SU-DHL-6 (cell line): Measurements from ENCODE around the gene ANKRD22.

Experiments used
- H2AFZ ChIP-seq: fragments of 200-600 bp; sonication (generic); 2 replicates; pipeline ENCODE4 v1.6.1; 2014; ENCODE audit warnings: low read depth, mild to moderate bottlenecking, moderate library complexity, mixed read lengths, antibody characterized with exemption, low read length; ENCODE audit not compliant: severe bottlenecking
- H3F3A ChIP-seq: fragments of 200-600 bp; shearing (Covaris generic); 2 replicates; pipeline ENCODE4 v1.6.0; 2016; ENCODE audit warnings: antibody characterized with exemption, mild to moderate bottlenecking; ENCODE audit not compliant: insufficient read depth
- H3K27ac ChIP-seq: fragments of 200-600 bp; sonication (generic); 2 replicates; pipeline ENCODE4 v1.5.1; 2016; ENCODE audit warnings: low read depth, mild to moderate bottlenecking, low read length, moderate library complexity, mixed read lengths
- H3K27me3 ChIP-seq: fragments of 200-600 bp; sonication (generic), shearing (Covaris generic); 2 replicates; pipeline ENCODE4 v1.6.0; 2014; ENCODE audit warnings: mild to moderate bottlenecking, low read length
- H3K36me3 ChIP-seq: fragments of 200-600 bp; sonication (generic); 2 replicates; pipeline ENCODE4 v1.6.1; 2014; ENCODE audit warnings: mild to moderate bottlenecking, low read length, mixed read lengths
- H3K4me2 ChIP-seq: fragments of 300-600, 200-600 bp; shearing (Covaris generic), sonication (generic); 2 replicates; pipeline ENCODE4 v1.6.0; 2014; ENCODE audit warnings: low read length, low read depth, mild to moderate bottlenecking; ENCODE audit not compliant: poor library complexity, severe bottlenecking
- H3K4me3 ChIP-seq: fragments of 200-600 bp; sonication (generic); 2 replicates; pipeline ENCODE4 v1.5.1; 2014; ENCODE audit warnings: antibody characterized with exemption, low read length, mild to moderate bottlenecking, mixed read lengths; ENCODE audit not compliant: insufficient read depth, poor library complexity, severe bottlenecking
- H3K79me2 ChIP-seq: fragments of 200-600 bp; sonication (generic); 2 replicates; pipeline ENCODE4 v1.6.1; 2014; ENCODE audit warnings: mild to moderate bottlenecking, low read length, moderate library complexity; ENCODE audit not compliant: insufficient read depth
- H3K9ac ChIP-seq: fragments of 200-600 bp; sonication (generic); 2 replicates; pipeline ENCODE4 v1.7.0; 2014; ENCODE audit warnings: mild to moderate bottlenecking, low read length
- H3K9me2 ChIP-seq: fragments of 200-600 bp; sonication (generic); replicated peaks from 2 replicates; pipeline ENCODE4 v1.6.1; 2014; ENCODE audit warnings: low read length; ENCODE audit not compliant: insufficient read depth
- H3K9me3 ChIP-seq: fragments of 200-600 bp; sonication (generic); 2 replicates; pipeline ENCODE4 v1.6.1; 2014; ENCODE audit warnings: low read length, mixed read lengths; ENCODE audit not compliant: insufficient read depth
- H4K20me1 ChIP-seq: fragments of 200-600 bp; sonication (generic); 2 replicates; pipeline ENCODE4 v1.6.1; 2014; ENCODE audit warnings: low read depth, mild to moderate bottlenecking, antibody characterized with exemption, low read length, moderate library complexity, mixed read lengths
- EZH2phosphoT487 ChIP-seq: fragments of 200-600 bp; sonication (generic), shearing (Covaris generic); conservative IDR thresholded peaks from 2 replicates; pipeline ENCODE4 v1.6.1; 2018; ENCODE audit warnings: mild to moderate bottlenecking, antibody characterized with exemption, low read length, moderate library complexity, mixed read lengths
- TF ChIP-seq, protein P1 (sequence below): fragments of 200-600 bp; sonication (generic); IDR thresholded peaks from one replicate; pipeline ENCODE4 v1.5.1; 2017; ENCODE audit warnings: antibody characterized with exemption, mild to moderate bottlenecking, low read length, moderate library complexity; ENCODE audit not compliant: insufficient read depth, poor library complexity, severe bottlenecking

ANKRD22 gene

DNA sequence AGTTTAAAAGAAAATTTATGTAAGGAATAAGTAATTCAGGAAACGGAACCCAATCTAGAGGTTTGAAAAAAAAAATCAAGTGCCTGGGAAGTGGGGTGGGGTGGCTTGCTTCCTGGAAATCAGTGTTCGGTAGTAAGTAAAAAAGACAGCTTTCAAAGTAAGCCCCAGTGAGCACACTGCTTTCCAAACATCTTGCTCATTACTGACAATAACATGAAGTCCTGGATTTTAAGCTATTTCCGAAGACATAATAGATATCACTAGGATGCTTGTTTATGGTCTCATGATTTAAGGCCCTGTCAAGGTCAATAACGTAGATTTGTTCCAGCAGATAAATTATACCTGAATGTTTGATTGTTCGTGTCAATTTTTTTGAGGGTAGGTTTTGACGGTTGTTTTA, 29.7 kb upstream of the ANKRD22 start:
- no peaks in the 10 kb centered on the region for H3K9me2 ChIP-seq
- peaks cover 31% of the 10 kb centered on the region; the same call in 1 of the 2 replicates for H3K79me2 ChIP-seq
- H3K9ac ChIP-seq: peak overlapping the region; percentile 73
- H3F3A ChIP-seq: peaks cover 13% of the 10 kb centered on the region
- TF ChIP-seq, protein P1, sequence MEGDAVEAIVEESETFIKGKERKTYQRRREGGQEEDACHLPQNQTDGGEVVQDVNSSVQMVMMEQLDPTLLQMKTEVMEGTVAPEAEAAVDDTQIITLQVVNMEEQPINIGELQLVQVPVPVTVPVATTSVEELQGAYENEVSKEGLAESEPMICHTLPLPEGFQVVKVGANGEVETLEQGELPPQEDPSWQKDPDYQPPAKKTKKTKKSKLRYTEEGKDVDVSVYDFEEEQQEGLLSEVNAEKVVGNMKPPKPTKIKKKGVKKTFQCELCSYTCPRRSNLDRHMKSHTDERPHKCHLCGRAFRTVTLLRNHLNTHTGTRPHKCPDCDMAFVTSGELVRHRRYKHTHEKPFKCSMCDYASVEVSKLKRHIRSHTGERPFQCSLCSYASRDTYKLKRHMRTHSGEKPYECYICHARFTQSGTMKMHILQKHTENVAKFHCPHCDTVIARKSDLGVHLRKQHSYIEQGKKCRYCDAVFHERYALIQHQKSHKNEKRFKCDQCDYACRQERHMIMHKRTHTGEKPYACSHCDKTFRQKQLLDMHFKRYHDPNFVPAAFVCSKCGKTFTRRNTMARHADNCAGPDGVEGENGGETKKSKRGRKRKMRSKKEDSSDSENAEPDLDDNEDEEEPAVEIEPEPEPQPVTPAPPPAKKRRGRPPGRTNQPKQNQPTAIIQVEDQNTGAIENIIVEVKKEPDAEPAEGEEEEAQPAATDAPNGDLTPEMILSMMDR: no peak
- TF ChIP-seq EZH2phosphoT487: no peak
- H3K36me3 ChIP-seq: no peaks in the 10 kb centered on the region
- no peaks in the 10 kb centered on the region for H3K27me3 ChIP-seq
- no peaks in the 10 kb centered on the region for H4K20me1 ChIP-seq
- H3K4me3 ChIP-seq: peak overlapping the region; percentile 79
- H2AFZ ChIP-seq: peak overlapping the region; percentile 86
- H3K27ac ChIP-seq: peak overlapping the region; percentile 80
- peak overlapping the region; percentile 95 for H3K4me2 ChIP-seq
- no peaks in the 10 kb centered on the region for H3K9me3 ChIP-seq

DNA sequence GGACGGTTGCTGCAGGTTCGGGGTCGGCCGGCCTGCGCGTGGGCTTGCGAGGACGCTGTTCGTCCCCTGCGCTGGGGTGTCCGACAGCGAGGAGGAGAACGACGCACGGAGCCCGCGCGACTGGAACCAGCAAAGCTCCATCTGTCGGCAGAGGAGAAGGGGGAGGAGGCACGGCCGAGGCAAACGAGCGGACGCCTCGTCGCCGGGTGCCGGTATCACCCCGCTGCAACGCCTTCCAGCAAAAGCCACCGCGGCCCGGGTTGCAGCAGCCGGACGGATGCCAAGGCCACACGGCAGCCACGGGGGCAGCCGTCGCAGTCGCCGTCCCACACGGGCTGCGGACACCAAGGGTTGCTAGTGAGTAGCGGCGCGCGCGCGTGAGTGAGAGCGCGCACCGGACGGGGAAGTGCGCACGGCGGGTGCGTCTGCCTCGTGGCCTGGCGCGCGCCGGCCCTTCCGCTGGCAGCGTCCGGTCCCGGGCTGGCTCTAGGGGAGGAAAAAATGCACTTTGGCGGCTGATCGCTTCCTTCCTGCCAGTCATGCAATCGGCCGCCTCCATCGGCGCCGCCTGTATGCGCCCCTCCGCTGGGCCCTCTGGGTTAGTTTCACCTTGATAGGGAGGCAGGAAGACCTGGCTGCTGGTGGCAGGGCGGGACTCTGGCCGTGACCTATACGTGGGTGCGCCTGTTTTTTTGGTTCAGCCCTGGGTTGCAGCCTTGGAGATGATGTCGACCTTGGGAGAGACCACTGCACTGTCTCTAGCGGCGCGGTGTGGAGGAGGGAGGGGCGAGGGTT, 28.8 kb upstream of the ANKRD22 start:
- H2AFZ ChIP-seq: peak overlapping the region; percentile 86
- H4K20me1 ChIP-seq: no peaks in the 10 kb centered on the region
- no peaks in the 10 kb centered on the region for H3K27me3 ChIP-seq
- peak overlapping the region; percentile 79 for H3K4me3 ChIP-seq
- no peaks in the 10 kb centered on the region for H3K36me3 ChIP-seq
- peaks cover 13% of the 10 kb centered on the region for H3F3A ChIP-seq
- peak overlapping the region; percentile 73 for H3K9ac ChIP-seq
- peak overlapping the region; percentile 80 for H3K27ac ChIP-seq
- peaks cover 27% of the 10 kb centered on the region; the same call in 1 of the 2 replicates for H3K79me2 ChIP-seq
- TF ChIP-seq EZH2phosphoT487: no peak
- TF ChIP-seq, protein P1: no peak
- H3K4me2 ChIP-seq: peak overlapping the region; percentile 95
- H3K9me3 ChIP-seq: no peaks in the 10 kb centered on the region
- no peaks in the 10 kb centered on the region for H3K9me2 ChIP-seq

DNA sequence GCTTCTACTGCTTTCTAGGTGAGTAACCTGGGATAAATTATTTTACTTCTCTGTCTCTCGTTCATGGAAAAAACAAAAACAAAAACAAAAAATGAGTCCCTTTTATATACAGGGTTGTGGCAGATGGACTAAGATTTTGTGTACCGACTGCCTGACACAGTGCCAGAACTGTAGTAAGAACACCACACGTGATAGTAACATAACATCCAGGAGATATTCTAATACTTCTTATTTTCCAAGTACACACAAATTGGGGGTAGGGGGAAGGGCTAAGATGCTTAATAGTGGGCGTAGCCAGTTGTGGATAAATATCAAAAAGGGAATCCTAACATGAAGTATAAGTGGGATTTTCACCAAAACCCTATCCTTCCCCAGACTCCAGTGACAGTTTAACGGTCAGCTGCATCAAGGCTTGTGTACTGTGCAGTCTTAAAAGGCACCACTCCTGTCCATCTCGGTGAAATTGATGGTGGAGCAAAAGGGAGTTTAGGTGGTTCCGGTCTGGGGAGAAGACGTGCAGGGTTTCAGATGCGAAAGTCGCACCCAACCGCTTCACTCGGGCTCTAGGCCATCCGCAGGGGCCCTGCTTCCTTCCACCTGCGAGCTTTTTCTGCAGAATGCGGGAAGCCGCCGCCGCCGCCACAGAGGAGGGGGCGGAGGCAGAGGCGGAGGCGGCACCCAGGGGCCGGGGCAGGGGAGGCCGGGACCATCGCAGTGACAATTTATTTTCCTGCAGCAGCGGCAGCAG, 28.1 kb upstream of the ANKRD22 start, which contains the start of gene STAMBPL1:
Gene STAMBPL1, plus strand, starts transcription at position 712 of the 748 bp plus-strand sequence. CDS start 21,464 bp downstream, outside the sequence.
- peak within 1 kb of the TSS; percentile 86 for H2AFZ ChIP-seq
- TF ChIP-seq, protein P1: no peak
- no peak for TF ChIP-seq EZH2phosphoT487
- peak within 1 kb of the TSS; percentile 79 for H3K4me3 ChIP-seq
- peaks cover 13% of the 10 kb centered on the region for H3F3A ChIP-seq
- no peaks in the 10 kb centered on the region for H3K9me2 ChIP-seq
- H3K9me3 ChIP-seq: no peaks in the 10 kb centered on the region
- no peaks in the 10 kb centered on the region for H3K27me3 ChIP-seq
- peaks cover 19% of the 10 kb centered on the region; the same call in 1 of the 2 replicates for H3K79me2 ChIP-seq
- H3K36me3 ChIP-seq: no peaks in the 10 kb centered on the region
- no peaks in the 10 kb centered on the region for H4K20me1 ChIP-seq
- H3K27ac ChIP-seq: peak within 1 kb of the TSS; percentile 80
- H3K9ac ChIP-seq: peak within 1 kb of the TSS; percentile 73
- peak within 1 kb of the TSS; percentile 95 for H3K4me2 ChIP-seq
